Activated T-helper 2 cell treated with anti-CD3 and anti-CD28 coated beads, Interferon-gamma antibody, Interleukin-2, Interleukin-4, amounts not matched to agents 10 μg/mL and 5 μg/mL and 100 μg/mL, durations not matched to agents 14 hours and 24 hours and 36 hours (primary cell): Measurements from ENCODE around the gene FAT2. TPM values are rescaled to one million over a fixed set of nuclear protein-coding genes. Genes with fewer than 3 reads are reported as not detected.

ENCODE experiments used
- DNase-seq: peaks from one replicate; pipeline ENCODE4 v3.0.0; 2021; ENCODE audit warnings: low spot score
- H3K27ac Mint-ChIP-seq: one replicate; pipeline ENCODE4 v1.8.0; 2021; ENCODE audit warnings: mixed read lengths
- H3K27me3 Mint-ChIP-seq: one replicate; pipeline ENCODE4 v1.8.0; 2021; ENCODE audit warnings: low read depth, mixed read lengths
- H3K36me3 Mint-ChIP-seq: one replicate; pipeline ENCODE4 v1.8.0; 2021; ENCODE audit warnings: low read depth, mixed read lengths
- H3K4me1 Mint-ChIP-seq: one replicate; pipeline ENCODE4 v1.8.0; 2021; ENCODE audit warnings: low read depth, mixed read lengths
- H3K4me3 Mint-ChIP-seq: one replicate; pipeline ENCODE4 v1.8.0; 2021; ENCODE audit warnings: low read depth, mild to moderate bottlenecking, moderate library complexity, mixed read lengths
- H3K9me3 Mint-ChIP-seq: one replicate; pipeline ENCODE4 v1.8.0; 2021; ENCODE audit warnings: mixed read lengths
- intact Hi-C: fragments of 100-400 bp; cut with micrococcal nuclease; formaldehyde crosslinking; loops from one replicate; pipeline ENCODE4 v1.15.1; 2023
- total RNA-seq: library from RNA; stranded (reverse); gene quantifications from 2 replicates; pipeline ENCODE4 v1.2.3, GENCODE V29; 2022

FAT2 gene
- total RNA-seq, 1 donor from 2014 or later: under 0.01 TPM

GRCh38 chr5:151553695-151554094 is 37.4 kb downstream of the FAT2 start:
- H3K9me3 Mint-ChIP-seq: no peaks in the 10 kb centered on the region
- H3K4me1 Mint-ChIP-seq: no peaks in the 10 kb centered on the region
- no peaks in the 10 kb centered on the region for H3K27me3 Mint-ChIP-seq
- intact Hi-C loops: no loop called here
- H3K4me3 Mint-ChIP-seq: no peak overlapping the region
- H3K27ac Mint-ChIP-seq: no peak overlapping the region
- no peaks in the 10 kb centered on the region for H3K36me3 Mint-ChIP-seq
- DNase-seq: no peak

- intact Hi-C loops: no loop called here
- Mint-ChIP-seq H3K4me1 (no peaks in the 10 kb centered on the region), H3K9me3 (no peaks in the 10 kb centered on the region), H3K27me3 (no peaks in the 10 kb centered on the region), H3K4me3 (no peak overlapping the region), H3K36me3 (no peaks in the 10 kb centered on the region), H3K27ac (no peak overlapping the region)
- DNase-seq: no peak
Observed at GRCh38 chr5:151553130-151553670, 37.9 kb downstream of the FAT2 start.

- Mint-ChIP-seq H3K27ac (no peak overlapping the region), H3K9me3 (no peaks in the 10 kb centered on the region), H3K36me3 (no peaks in the 10 kb centered on the region), H3K4me3 (no peak overlapping the region), H3K4me1 (no peaks in the 10 kb centered on the region), H3K27me3 (no peaks in the 10 kb centered on the region)
- intact Hi-C loops: no loop called here
- DNase-seq: no peak
Observed at GRCh38 chr5:151551985-151552384, 39.1 kb downstream of the FAT2 start.

- intact Hi-C loops: no loop called here
- Mint-ChIP-seq H3K27ac (no peak overlapping the region), H3K27me3 (no peaks in the 10 kb centered on the region), H3K9me3 (no peaks in the 10 kb centered on the region), H3K4me3 (no peak overlapping the region), H3K4me1 (no peaks in the 10 kb centered on the region), H3K36me3 (no peaks in the 10 kb centered on the region)
- no peak for DNase-seq
Observed at GRCh38 chr5:151550146-151550545, 41.0 kb downstream of the FAT2 start.

GRCh38 chr5:151549713-151550112 is 41.4 kb downstream of the FAT2 start:
- intact Hi-C loops: no loop called here

GRCh38 chr5:151547364-151547763 is 43.8 kb downstream of the FAT2 start:
- H3K4me3 Mint-ChIP-seq: no peak overlapping the region

More at GRCh38 chr5:151549713-151550112, 41.4 kb downstream of the FAT2 start:
- H3K27ac Mint-ChIP-seq: no peak overlapping the region
- H3K36me3 Mint-ChIP-seq: no peaks in the 10 kb centered on the region
- no peak for DNase-seq
- no peaks in the 10 kb centered on the region for H3K27me3 Mint-ChIP-seq
- no peaks in the 10 kb centered on the region for H3K4me1 Mint-ChIP-seq
- H3K4me3 Mint-ChIP-seq: no peak overlapping the region
- H3K9me3 Mint-ChIP-seq: no peaks in the 10 kb centered on the region

GRCh38 chr5:151541571-151541970 is 49.6 kb downstream of the FAT2 start:
- Mint-ChIP-seq H3K36me3 (no peaks in the 10 kb centered on the region), H3K27me3 (peaks cover 4% of the 10 kb centered on the region), H3K27ac (no peak overlapping the region), H3K4me3 (no peak overlapping the region), H3K9me3 (no peaks in the 10 kb centered on the region), H3K4me1 (no peaks in the 10 kb centered on the region)
- DNase-seq: no peak
- intact Hi-C loops: no loop called here

More at GRCh38 chr5:151547364-151547763, 43.8 kb downstream of the FAT2 start:
- Mint-ChIP-seq H3K27ac (no peak overlapping the region), H3K9me3 (no peaks in the 10 kb centered on the region), H3K27me3 (no peaks in the 10 kb centered on the region), H3K4me1 (no peaks in the 10 kb centered on the region), H3K36me3 (no peaks in the 10 kb centered on the region)
- DNase-seq: no peak
- intact Hi-C loops: no loop called here

Other genes starting within 250 kb of the FAT2 start
- not detected in 2 replicates for gene SLC36A2, start 243.8 kb downstream of the FAT2 start, total RNA-seq
- gene SLC36A1, start 143.7 kb downstream of the FAT2 start, total RNA-seq: 6.0 and 6.2 TPM in 2 replicates
- gene SPARC, start 95.6 kb upstream of the FAT2 start, total RNA-seq: 0.43 TPM in 1 of 2 replicates, not detected in the other
- gene ATOX1, start 167.3 kb upstream of the FAT2 start, total RNA-seq: 69.8 and 82.8 TPM in 2 replicates
- gene G3BP1, start 180.6 kb upstream of the FAT2 start, total RNA-seq: 296 and 312 TPM in 2 replicates